Fibroblast of gingiva (primary cell): ENCODE measurements around the gene RAB3B.
A peak's percentile ranks its signal among the peaks of the same experiment; 100 is the strongest.
"Not testable (repeated sequence)": the region's sequence is repeated elsewhere in the genome, so short reads cannot be mapped to it uniquely, and the experiment has no call there.

Experiments used
- DNase-seq: peaks from one replicate; pipeline ENCODE4 v3.0.0-alpha.2; 2011; ENCODE audit warnings: low read depth

RAB3B gene

DNA sequence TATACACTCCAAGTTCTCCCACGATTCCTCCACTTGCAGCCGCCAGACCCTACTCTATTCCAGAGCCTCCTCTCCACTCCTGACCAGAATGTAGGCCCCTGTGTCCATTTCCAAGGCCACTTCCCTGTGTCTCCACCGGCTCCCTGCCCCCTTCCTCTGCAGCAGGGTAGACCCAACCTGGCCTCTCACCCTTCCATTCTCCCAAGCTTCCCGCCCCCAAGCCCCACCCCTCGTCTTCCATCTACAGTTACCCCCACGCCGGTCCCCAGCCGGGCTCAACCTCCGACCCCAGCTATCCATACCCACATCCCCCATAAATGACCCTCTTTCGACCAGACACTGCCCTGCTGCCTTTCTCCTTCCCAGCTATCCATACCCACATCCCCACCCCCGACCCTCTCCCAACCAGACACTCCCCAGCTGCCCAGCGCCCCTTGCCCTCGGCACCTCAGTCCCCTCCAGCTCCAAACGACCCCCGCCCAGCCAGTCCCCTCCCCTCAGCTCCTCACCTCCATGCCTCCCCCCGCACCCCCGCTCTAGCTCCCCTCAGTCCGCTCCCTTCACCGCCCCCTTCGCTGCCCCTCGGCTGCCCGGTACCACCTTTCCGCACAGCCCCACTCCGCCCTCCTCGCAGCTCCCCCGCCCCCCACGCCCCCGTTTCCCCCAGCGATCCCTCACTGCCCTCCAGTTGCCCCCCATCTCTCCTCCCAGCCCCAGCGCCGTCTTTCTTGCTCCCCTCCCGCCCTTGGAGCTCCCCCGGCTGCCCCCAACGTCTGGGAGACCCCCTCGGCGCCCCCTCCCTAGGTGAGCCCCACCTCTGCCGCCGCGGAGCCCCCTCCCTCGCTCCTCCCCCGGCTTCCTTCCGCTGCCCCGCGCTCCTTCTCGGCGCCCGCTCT lies 670 bp downstream of the RAB3B start:
- DNase-seq = no peak

DNA sequence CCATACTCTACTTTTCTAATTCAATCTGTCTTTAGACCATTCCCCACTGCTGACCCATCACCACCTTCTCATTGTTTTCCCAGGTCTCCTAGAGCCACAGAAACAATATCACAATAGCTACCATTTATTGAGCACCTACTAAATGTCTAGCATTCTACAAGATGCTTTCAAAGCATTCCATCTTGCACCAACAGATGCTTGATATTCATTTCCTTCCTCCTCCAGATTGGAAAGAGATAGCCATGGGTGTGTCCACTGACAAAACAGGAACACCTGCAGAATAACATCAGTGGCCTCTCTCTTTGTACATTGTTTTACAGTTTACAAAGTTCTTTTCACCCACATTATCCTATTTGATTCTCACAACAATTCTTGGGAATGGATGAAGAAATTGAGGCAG lies 2.2 kb downstream of the RAB3B start:
- DNase-seq = no peak

DNA sequence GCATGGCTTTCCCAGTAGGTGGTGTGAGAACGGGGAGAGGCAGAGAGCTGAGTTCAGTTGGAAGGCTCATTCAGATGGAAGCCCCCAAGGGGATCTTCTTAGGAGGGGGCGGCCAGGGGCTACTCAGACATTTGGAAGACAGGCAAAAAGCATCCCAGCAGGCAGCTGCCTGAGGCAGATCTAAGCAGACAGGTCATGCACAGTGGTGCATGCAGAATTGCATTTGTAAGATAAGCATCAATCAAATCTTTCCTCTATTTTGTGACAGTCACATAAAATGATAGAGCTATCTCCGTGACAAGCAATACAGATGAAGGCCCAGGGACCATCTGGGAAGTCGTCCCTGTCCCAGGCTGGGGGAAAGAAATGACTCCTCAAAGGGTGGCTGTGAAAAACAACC lies 3.8 kb downstream of the RAB3B start:
- DNase-seq = no peak

DNA sequence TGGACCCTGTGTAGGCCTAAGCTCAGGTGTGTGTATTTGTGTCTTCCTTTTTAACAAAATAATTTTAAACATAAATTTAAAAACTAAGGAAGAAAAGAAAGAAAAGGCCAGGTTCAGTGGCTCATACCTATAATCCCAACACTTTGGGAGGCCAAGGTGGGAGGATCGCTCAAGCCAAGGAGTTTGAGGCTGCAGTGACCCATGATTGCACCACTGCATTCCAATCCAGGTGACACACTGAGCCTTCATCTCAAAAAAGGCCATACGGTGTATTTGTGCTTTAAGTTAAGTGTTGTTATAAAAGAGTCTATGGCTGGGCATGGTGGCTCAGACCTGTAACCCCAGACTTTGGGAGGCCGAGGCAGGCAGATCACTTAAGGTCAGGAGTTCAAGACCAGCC lies 8.3 kb downstream of the RAB3B start:
- no peak for DNase-seq

DNA sequence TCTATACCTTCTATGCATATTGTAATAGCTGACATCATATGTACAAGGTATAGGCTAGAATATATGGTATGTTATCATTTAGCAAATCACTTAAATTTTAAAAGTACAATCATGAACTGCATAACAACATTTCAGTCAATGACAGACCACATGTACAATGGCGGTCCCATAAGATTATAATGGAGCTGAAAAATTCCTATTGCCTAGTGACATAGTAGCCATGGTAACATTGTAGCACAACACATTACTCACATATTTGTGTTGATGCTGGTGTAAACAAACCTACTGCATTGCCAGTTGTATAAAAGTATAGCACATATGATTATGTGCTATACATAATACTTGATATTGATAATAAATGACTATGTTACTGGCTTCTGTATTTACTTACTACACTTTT lies 8.9 kb downstream of the RAB3B start:
- no peak for DNase-seq

DNA sequence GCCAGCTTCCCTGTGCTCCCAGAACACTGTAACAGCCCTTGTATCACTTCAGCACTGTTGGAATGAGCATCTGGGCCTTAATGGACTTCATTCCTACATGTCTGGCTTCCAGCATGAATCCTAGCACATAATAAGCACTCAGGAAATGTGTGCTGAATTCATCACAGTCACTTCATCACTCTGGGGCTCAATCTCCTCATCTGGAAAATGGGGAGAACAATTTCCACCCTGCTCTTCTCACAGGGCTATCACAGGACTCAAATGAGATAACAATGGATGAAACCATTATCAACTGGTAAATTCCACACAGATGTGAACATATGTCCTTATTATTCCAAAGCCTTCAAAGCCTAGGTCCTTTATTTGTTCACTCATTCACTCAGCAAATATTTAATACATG lies 12.4 kb downstream of the RAB3B start:
- no peak for DNase-seq

DNA sequence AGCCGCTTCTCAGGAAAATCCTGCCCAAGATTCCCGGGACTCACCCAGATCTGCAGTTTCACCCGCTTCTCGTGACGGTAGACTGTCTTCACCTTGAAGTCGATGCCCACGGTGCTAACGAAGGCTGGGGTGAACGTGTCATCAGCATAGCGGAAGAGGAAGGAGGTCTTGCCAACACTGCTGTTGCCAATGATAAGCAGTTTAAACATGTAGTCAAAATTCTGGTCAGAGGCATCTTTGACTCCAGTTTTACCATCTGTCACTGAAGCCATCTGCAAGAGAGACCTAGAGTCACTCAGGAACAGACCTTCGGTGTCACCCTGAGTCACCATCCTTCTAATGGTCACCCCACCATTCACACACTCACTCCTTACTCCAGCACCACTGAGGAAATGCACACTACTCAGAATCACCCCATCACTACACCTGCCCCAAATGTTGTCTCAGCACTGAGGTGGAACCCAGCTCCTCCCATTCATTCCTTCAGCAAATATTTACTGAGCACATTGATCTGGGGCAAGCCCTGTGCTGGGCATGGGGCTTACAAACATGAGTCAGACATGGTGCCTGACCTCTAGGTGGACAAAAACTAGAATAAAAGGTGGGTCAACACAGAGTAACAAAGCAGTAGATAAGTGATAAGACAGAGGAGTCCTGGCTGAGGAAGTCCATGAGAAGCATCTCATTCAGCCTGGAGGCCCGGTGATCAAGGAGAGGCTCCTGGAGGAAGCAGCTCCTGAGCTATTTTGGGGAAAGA lies 13.5 kb downstream of the RAB3B start:
- no peak for DNase-seq

DNA sequence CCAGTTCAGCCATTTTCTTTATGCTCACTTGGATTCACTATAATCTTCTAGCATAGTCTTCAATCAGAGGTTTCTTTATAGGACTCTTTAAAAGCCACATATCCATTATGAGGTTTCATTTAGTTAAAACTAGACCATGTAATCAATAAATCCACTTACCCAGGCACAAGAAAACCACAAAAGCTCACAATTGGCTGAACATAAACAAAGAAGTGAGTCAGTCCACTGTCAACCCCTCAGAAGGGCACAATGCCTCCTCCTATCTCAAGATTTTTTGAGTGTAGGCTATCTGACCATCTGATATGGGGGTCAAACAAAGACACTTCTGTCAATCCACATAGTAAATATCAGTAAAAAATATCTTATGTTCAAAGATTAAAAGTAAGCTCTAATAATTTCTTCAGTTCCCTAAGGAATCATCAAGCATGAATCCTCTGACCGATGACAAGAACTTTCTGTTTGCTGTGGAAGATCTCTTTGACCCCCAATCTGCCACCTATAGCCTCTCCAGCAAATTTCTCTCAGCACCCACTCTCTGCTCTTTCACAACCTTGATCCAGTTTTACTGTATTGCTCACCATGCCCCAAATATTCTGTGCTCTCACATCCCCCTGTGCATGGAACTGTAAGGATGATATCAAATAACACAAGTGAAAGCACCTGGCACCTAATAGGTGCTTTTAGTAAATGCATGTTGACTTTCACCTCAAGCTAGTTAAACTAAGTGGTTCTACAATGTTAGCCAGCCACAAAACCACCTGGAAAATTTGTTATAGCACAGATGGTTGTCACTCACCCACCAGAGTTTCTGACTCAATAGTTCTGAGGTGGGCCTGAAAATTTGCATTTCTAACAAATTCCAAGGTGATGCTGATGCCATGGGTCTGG lies 16.7 kb downstream of the RAB3B start:
- no peak for DNase-seq

DNA sequence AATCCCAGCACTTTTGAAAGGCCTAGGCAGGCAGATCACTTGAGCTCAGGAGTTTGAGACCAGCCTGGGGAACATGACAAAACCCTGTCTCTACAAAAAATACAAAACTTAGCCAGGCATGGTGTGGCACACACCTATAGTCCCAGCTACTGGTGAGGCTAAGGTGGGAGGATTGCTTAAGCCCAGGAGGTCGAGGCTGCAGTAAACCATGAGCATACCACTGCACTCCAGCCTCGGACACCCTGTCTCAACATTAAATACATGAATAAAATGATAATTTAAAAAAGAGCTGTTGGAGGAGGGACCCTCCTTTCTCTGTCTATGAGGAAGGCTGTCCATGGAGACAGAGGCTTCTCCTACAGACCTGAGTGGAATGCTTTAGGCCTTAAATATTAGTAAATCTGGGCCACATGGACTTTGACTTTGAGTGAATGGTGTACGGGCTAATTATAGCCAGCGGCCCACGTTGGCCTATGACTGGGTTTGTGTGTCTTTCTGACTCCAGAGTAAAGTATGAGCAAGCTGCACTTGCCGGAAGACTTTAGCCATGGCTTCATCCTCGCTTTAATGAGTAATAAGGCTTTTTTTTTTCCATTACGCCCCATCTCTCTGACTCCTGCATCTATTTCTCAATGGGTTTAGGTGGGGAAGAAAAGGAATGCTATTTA lies 21.3 kb downstream of the RAB3B start:
- peak; percentile 73 for DNase-seq

DNA sequence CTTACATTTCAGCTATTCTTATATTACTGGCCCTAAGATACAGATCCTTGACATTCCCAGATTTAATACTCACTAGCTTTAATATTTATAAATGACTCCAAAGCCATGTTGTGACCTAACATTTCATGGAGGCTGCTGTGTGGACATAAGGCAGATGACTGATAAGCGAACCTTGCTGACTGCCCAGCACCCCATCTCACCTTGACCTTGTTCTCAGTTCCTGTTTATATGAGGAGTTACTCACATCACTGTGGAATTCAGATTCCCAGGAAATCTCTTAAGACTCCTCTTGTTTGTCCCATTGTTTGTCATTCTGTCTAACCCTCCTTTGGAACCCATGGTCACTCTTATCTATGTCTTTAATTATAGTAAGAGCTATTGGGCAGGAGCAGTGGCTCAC lies 21.9 kb downstream of the RAB3B start:
- no peak for DNase-seq

DNA sequence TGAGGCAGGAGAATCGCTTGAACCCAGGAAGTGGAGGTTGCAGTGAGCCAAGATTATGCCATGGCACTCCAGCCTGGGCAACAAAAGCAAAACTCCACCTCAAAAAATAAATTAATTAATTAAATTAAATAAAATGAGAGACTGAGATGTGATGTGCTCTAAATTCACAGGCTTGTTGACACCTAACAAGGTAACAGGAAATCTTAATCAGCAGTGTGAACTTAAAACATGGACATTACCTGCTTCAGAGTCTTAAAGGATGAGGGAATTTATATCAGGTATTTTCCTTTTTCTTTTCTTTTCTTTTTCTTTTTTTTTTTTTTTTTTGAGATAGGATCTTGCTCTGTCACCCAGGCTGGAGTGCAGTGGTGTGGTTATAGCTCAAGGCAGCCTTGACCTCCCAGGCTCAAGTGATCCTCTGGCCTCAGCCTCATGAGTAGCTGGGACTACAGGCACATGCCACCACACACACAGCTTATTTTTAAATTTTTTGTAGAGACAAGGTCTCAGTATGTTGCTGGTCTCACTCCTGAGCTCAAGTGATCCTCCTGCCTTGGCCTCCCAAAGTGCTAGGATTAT lies 23.2 kb downstream of the RAB3B start:
- not testable (repeated sequence) for DNase-seq

DNA sequence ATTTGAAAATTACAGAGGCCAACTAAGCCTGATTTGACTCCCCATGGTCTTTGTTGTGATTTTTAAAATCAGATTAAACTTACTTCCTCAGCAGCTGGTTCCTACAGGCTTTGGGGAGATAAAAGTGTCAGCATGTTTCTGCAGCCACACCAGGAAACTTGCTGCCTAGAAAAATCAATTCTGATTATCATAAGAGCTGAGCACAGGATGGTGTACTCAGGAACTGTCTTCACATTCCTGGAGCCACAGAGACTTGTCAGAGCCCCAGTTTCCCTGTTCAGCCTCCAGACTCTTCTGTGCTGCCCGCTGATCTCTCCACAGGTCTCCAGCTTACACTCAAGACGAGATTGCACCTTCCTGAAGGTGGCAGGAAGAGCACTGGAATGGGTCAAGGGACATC lies 23.9 kb downstream of the RAB3B start:
- no peak for DNase-seq

DNA sequence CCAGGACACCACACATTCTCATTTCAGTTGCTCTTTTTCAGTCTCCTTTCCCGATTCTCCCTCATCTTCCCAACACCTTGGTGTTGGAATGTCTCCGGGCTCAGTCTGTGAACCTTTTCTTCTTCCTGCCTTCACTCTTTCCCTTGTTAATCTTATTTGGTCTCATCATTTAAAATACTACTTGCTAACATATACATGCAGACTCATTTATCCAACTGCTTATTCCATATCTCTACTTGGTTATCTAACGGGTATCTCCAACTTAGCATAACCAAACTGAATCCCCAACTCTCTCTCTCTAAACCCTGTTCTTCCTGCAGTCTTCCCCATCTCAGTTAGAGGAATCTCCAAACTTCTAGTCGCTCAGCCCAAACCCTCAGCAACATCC lies 26.2 kb downstream of the RAB3B start:
- no peak for DNase-seq

DNA sequence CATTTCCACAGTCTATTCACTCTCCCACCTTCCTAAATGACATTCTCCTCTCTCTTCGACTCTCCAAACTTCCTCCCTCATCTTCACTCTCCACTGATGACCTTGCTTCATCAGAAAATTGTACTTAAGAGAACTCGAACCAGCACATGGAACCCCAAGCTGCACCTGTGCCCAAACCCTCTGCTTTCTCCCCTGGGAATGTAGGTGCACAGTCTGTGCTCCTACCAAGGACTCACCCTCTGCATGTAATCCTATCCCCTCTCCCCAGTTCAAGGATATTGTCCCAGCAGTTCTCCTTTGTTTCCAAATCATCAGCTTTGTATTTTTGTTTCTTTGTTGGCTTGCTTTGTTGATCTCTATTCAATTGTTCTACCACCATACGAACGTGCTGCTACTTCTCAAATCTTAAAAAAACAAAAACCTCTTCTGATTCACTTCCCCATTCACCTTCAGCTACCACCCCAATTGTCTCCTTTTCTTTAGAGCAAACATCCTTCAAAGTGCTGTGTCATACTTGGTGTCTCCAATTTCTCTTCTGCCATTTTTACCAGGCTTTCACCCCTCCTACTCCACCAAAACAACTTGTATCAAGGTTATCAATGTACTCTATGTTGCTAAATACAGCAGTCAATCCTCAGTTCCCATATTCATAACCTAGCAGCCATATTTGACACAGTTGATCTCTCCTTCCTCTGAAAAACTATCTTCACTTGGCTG lies 26.8 kb downstream of the RAB3B start:
- DNase-seq = no peak

DNA sequence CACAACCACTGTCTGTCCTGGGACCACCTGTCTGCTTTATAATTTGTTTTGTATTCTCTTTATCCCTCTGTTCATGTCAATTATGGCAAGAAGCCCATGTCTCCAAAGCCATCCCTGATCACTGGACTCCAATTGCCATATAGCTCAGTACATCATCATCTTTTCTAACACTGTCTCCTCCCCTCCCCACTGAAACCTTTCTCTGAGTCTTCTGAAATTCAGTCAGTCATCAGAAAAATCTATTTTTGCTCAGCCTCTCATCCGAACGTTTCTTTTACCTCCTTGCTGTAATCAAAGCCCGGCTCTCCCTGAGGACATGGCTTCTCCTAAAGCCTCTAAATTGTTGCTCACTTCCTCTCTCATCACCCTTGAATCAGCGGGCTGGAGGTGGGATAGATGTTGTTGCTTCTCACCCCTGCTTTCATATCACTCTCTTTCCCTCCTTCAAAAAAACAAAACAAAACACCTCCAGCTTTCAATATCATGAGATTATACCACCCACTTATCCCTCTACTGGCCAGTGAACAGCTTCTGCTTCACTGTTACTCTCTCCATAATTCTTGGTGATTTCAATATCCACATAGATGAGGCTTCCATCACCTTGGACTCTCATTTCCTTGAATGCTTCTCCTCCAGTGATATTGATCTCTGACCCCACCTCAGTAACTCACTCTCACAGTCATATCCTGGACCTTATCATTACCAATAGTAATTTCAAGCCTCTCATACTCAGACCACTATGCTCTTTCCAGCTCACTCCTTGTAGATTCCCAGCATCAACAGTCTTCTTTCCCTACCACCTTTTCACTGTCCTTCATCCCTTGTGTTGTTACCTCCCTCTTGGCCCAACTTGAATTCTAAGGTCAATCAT lies 27.8 kb downstream of the RAB3B start:
- DNase-seq = no peak

DNA sequence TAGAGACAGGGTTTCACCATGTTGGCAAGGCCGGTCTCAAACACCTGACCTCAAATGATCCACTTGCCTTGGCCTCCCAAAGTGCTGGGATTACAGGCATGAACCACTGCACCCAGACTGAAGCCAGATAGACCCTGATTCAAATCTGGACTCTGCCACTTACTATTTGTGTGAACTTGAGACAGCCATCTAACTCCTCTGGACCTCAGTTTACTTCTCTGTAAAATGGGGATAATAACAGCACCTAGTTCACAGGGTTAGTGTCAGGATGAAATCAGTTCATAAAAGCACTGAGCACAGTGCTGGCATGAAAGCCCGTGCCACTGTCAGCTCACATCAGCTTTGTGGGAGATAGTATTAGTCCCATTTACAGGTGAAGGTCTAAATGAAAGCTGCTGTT lies 28.5 kb downstream of the RAB3B start:
- DNase-seq = no peak

DNA sequence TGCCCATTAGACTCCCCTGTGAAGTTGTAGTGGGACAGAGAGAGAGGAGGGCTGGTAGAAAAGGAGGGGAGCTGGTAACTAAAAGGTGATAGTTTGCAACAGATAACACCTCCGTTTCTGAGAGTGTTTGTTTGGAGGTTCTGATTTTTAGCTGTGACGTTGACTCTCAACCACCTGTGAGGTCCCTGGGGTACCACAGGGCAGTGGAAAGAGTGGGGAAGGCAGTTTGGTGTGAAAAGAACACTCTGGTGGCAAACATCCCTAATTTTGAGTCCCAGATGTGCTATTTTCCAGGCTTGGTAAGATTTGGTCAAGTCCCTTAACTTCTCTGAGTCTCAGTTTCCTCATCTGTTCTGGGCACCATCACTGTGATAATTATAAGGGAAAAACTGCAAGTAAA lies 29.3 kb downstream of the RAB3B start:
- no peak for DNase-seq

DNA sequence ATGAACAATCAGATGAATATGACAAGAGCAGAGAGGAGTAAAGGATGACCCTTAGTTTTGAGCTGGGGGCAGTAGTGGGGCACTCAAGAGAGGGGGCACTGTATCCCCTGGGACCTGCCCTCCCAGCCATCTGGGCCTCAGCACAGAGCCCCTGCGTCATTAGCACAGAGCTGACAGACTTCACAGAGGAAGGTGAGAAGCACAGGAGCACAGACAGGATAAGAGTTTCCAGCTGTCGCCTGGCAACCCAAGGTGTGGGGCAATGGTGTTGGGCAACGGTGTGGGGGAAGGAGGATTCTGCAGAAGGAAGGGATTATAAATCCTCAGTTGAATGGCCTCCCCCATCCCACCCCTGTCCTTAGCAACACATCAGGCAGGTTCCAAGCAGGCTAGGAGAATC lies 30.2 kb downstream of the RAB3B start:
- DNase-seq = no peak

DNA sequence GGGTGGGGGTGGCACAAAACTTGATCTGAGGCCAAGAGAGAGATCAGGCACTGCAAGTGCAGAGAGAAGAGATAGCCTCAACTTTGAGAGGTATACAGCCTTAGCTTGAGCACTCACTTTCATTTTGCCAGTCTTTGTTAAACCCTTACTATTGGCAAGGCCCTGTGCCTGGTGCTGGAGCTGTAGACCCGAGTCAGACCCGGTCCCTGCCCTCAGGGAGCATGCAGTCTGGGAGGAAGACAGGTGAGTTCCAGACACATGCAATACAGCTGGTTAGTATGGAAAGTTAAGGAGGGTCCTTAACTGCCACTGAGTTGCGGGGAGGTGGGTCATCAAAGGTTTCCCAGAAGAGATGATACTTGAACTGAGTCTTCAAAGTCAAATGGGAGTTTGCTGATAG lies 31.7 kb downstream of the RAB3B start:
- no peak for DNase-seq

DNA sequence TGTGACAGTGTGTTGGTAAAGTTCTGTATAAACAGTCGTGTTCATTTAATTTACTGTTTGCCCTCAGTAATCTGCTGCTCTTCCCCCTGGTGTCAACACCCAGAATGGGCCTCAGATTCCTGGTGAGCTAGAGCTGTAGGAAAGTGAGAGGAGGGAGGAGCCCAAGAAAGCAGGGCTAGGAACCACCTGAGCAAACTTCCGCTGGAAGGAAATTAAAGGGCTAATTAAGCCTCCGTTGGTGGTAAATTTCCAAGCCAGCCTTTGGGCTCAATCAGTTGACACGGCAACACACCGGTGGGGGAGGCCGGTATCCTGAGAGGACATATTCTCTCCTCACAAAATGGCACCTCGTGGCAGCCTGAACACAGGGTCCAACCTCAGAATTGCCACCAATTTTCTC lies 32.9 kb downstream of the RAB3B start:
- no peak for DNase-seq
